EH (cell line): Measurements from ENCODE around the gene DCDC2C.

ENCODE experiments used
- DNase-seq: peaks from one replicate; pipeline ENCODE4 v3.0.0-alpha.2; 2015; ENCODE audit warnings: low read depth

The DCDC2C gene

GRCh38 chr2:3747032-3747654 is 43.8 kb downstream of the DCDC2C start:
- no peak for DNase-seq

- DNase-seq: no peak
Measured at GRCh38 chr2:3747826-3748225, 44.5 kb downstream of the DCDC2C start.

- no peak for DNase-seq
Measured at GRCh38 chr2:3749201-3749600, 45.8 kb downstream of the DCDC2C start.

GRCh38 chr2:3751251-3751650 is 47.9 kb downstream of the DCDC2C start:
- DNase-seq: no peak

GRCh38 chr2:3751806-3752205 is 48.4 kb downstream of the DCDC2C start:
- DNase-seq: no peak

- no peak for DNase-seq
Measured at GRCh38 chr2:3752376-3752775, 49.0 kb downstream of the DCDC2C start.

- DNase-seq: no peak
Measured at GRCh38 chr2:3753561-3753960, 50.2 kb downstream of the DCDC2C start.

GRCh38 chr2:3754280-3754679 is 50.9 kb downstream of the DCDC2C start:
- DNase-seq: no peak

- no peak for DNase-seq
Measured at GRCh38 chr2:3754795-3755194, 51.4 kb downstream of the DCDC2C start.

GRCh38 chr2:3755277-3755676 is 51.9 kb downstream of the DCDC2C start:
- DNase-seq: no peak

GRCh38 chr2:3756306-3756705 is 52.9 kb downstream of the DCDC2C start:
- no peak for DNase-seq

GRCh38 chr2:3758906-3759305 is 55.5 kb downstream of the DCDC2C start:
- no peak for DNase-seq

GRCh38 chr2:3759331-3759730 is 56.0 kb downstream of the DCDC2C start:
- peak; percentile 20 for DNase-seq

GRCh38 chr2:3759761-3760160 is 56.4 kb downstream of the DCDC2C start:
- no peak for DNase-seq

GRCh38 chr2:3761272-3761671 is 57.9 kb downstream of the DCDC2C start:
- no peak for DNase-seq

- DNase-seq: no peak
Measured at GRCh38 chr2:3762771-3763447, 59.5 kb downstream of the DCDC2C start.

- DNase-seq: no peak
Measured at GRCh38 chr2:3766824-3767223, 63.4 kb downstream of the DCDC2C start.

GRCh38 chr2:3768960-3769765 is 65.8 kb downstream of the DCDC2C start:
- DNase-seq: no peak

GRCh38 chr2:3769766-3770165 is 66.4 kb downstream of the DCDC2C start:
- DNase-seq: no peak

- DNase-seq: no peak
Measured at GRCh38 chr2:3770724-3771415, 67.5 kb downstream of the DCDC2C start.

- no peak for DNase-seq
Measured at GRCh38 chr2:3771576-3771975, 68.2 kb downstream of the DCDC2C start.

- DNase-seq: no peak
Measured at GRCh38 chr2:3774336-3774735, 71.0 kb downstream of the DCDC2C start.

GRCh38 chr2:3776311-3776710 is 72.9 kb downstream of the DCDC2C start:
- DNase-seq: no peak
